Stimulated activated naive CD4-positive, alpha-beta T cell (primary cell): Measurements from ENCODE around the gene RAB11FIP3.

ENCODE experiments used
- DNase-seq, 6 experiments: peaks; one replicate each; lab custom pipeline; 2025; lab: John Stamatoyannopoulos, UW

Gene RAB11FIP3

DNA sequence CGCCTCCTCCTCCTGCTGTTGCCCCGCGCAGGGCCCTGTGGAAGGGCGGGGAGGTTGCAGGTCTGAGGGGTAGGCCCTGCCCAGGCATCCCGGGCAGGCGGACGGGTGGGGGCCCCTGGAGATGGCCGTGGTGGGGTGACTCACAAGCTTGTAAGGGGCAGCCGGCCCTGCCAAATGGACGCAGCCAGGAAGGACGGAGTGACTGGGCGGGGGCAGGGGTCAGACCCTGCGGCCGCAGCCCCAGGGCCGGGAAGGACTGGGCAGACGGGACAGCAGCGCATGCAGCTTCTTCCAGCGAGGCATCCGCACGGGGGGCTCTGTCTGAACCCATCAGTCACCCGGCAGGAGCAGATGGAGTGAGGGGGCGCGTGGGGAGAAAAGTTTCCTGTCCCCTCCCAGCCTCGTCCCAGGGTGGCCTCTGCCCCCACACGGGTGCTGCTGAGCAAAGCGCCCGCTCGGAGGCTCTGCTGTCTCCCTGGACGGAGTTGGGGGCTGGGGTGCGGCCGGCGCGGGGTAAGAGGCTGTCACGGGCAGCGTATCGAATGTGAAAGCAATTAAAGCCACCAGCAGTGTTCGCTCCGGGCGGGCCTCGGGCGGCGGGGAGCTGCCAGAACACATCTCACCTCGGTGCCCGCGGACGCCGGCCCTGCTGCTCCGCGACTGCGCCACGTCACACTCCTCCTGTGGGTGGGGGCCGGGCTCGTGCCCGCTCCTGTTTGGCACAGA is 129.4 kb downstream of the RAB11FIP3 start:
- DNase-seq, result no peak

DNA sequence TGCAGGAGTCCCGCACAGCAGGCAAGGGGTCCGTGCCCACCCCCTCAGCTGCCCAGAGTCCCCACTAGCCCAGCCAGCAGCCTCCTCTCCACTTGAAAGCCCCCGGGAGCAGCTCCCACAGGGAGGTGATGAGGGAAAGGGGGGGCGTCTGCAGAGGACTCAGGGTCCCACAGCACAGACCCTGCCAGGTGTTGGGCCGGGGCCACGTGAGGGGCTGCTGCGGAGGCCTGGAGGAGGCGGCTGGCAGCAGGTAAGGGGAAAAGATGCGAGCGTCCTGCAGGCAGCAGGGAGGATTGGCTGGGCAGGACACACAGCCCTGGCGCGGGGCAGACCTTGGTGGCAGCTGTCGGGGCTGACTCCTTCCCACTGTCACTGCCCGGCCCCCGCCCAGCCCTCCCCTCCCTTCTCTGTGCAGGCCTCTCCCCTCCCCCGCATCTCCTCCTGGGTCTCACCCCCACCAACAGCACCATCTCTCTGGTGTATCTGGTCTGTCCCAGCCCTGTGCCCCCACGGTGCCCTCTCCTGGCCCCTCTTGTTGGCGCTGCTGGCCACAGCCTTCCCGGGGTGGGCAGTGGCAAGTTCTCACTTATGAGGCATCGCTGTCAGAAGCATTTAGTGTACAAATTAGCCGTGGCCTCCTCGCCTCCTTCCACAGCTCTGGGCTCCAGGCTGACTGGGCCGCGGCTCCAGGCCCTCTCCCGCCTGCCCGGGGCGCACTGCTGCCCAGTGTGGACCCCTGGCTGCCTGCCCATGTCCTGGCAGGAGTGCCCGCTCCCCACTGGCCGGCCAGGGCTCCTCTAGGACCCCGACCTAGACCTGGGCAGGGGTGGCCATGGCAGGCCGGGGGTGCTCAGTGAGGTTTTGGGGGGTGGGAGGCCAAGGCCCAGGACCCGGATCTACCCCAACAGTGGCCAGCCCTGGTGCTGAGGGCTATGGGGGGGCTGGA is 130.4 kb downstream of the RAB11FIP3 start:
- no peak for DNase-seq

DNA sequence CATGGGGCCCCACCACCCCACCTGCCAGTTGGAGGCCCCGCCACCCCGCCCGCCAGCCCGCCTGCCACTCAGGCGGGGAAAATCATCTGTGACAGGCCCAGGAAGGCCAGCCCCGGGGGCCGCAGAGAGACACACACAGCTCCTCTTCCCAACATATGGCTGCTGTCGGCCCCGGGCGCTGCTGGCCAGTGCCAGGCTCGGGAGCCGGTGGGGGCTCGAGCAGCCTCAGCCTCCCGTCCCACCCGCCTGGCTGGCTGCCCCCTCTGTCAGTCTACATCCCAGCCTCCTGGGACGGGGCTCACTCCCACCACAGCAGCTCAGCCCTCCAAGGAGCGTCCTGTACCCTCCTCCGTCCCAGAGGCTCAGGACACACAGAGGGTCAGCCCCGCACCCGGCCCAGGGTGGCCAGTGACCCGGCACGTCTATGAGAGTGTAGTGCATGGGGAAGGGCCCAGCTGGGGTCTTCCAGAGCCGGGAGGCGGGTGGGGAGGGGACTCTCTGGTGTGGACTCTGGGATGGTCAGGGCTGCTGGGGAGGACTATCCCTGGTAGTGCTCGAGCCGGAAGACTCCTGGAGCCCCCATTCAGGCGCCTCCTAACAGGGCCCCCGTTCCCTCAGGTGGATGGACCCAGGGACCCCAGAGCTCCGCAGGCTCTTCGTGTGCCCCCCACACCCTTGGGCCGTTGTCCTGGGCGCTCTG is 131.2 kb downstream of the RAB11FIP3 start:
- no peak for DNase-seq

DNA sequence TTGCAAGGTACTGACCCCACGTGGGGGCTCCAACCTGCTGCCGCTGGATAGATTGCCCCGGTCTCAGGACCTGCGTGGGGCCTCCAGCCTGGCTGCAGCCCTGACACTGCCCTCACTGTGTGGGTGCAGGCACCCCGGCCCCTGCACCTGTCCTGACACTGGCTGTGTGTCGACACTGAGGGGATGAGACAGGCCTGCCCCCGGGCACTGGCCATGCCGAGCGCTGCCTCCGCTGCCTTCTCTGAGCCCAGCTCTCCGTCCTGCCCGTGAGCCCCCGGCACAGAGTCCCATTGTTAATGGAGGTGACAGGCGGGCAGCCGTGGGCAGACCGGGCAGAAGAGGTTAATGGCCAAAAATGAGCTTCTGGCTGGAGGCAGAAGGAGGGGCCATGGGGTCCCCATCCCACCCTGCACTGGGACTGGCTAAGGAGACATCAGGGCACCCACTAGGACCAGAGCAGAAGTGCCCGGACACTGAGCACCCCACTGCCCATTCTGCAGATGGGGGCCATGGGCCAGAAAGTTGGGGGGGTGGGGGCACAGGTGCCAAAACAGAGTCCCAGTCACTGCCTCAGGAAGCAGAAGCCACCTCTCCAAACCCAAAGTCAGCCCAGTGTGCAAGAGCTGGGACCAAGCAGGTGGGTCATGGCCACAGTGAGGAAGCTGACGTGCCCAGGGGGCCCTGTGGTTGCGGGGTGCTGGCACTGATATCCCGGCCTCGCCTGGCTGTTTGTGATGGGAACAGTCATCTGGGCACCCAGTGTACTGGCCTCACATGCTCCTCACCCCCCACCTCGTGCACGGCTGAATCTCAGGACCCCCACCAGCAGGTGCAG is 132.2 kb downstream of the RAB11FIP3 start:
- DNase-seq, result no peak

DNA sequence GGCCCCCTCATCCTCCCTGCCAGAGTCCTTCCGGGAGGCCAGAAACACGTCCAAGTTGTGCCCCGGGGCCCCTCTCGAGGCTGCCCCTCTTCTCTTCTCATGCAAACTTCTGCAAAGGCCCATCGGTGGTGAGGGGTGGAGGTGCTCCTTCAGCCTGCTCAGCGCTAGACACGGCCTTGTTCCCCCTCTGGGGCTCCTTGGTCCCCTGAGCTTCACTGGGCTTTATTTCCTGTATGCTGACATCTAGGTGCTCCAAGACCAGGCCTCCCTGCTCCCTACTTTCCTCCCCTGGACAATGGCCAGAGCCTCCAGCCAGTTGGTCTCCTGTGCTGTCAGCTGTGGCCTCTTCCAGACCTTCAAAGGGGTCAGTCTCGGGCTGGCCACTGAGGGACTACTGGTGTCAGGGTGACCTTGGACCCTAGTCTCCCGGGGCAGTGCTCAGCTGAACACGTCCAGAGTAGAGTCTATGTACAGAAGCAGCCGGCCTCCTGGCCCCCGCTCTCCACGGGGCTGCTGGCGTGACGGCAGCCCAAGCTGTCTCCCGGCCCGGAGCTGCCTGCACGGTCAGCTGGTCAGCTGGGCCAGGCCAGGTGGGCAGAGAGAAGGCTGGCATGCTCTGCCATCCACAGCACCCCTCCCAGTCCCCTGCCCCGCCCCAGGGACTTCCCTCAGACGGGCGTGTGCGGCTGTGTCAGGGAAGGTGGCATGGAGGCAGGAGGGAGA is 133.0 kb downstream of the RAB11FIP3 start:
- DNase-seq, result no peak

DNA sequence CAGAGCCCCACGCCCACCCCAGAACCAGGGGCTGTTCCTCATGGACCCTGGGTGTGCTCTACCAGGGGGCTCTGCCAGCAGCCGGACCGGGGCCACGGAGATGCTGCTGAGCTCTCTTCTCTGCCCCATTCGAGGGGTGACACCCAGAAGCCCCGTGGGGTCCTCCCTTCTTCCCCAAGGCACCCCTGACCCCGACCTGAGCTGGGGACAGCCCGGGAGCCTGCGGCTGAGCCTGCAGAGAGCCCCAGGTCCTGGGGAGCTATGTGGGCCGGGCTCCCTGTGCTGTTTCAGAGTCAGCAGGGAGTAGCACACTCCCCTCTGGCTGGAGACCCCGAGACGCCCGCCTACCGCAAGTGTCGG is 133.6 kb downstream of the RAB11FIP3 start:
- no peak for DNase-seq

DNA sequence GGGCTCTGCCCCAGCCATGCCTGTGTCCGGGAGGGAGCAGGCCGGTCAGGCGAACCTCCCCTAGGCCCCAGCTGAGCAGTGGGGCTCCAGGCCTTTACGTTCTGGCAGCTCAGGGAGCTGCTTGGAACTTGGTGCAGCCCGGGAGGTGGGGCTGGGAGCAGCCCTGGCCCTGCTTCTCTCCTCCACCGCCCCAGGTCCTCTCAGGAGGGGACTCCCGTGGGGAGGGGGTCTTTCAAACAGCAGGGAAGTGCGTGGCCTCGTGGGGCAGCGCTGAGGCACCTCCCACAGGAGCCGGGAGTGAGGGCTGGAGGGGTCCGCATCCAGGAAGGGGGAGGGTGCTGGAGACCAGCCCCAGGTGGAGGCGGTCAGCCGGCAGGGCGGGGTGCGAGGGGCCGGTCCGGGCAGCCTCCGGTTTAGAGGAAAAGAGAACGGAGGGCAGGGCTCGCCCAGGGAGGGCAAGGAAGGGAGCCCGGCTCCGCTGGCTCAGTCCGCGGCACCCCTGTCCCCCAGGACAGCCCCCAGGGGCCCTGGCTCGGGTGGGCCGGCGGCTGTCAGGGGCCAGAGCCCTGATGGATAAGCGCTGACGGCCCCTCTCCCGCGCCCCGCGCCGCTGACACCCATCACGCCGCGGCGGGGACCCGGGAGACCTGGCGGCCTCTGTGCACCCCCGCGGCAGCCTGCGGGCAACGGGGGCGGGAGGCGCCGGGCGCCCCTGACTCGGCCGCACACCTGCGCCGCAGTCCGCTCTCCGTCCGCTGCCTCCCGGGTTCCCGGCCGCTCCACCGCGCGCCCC is 134.2 kb downstream of the RAB11FIP3 start:
- no peak for DNase-seq

DNA sequence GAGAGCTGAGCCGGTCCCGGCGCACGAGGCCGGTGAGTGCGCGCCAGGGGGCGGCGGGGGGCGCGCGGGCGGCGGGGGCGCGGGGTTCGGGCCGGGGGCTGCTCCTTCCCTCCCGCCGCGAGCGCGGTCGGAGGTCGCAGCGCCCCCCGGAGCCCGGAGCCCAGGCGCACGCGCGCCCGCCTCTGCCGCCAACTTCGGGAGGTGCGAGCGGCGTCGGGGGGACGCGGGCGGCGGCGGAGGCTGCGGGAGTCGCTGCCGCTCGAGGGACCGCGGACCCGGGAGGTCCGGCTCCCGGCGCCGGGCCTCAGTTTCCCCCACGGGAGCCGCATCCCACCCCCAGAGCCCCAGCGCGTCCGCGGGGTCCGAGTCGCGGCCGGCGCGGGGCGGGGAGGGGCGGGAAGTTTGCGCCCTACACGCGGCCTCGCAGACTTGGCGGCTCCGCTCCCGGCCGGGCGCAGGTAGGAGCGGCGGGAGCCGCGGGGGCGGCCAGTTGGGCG is 134.8 kb downstream of the RAB11FIP3 start, which contains the start of gene PRR35:
TSS of gene PRR35 (plus strand) at position 191 of the 497 bp plus-strand sequence. CDS start 2,901 bp downstream, outside the sequence.
- no peak for DNase-seq

DNA sequence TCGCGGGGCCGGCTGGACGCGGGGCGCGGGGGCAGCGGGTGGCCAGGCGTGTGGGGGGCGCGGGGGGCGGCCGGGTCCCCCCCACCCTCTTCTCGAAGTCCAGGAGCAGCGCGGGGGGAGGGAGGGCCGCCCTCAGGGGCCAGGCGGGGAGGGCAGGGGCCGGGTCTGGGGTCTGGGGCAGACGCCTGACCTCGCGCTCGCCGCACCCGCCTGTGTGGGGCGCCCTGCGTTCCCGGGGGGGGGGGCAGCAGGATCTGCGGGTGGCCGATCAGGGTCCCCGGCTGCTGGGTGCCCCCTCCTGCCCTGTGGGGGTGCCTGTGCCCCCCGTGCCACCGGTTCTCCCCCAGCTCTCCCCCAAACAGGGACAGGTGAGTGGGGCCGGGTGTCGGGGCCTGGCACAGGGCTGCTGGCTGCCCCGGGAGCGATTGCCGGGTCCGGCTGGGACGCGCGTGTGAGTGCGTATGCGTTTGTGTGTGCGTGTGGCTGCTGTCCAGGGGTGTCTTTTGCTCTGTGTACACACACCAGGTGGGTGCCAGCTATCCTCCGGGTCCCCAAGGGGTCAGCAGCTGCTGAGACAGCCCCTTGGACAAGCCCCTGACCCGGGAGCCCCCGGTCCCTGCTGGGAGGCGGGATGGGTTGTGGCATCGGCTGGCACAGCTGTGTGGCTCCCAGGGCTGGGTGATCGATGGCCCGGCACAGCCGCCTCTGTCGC is 135.4 kb downstream of the RAB11FIP3 start:
- DNase-seq, result no peak

DNA sequence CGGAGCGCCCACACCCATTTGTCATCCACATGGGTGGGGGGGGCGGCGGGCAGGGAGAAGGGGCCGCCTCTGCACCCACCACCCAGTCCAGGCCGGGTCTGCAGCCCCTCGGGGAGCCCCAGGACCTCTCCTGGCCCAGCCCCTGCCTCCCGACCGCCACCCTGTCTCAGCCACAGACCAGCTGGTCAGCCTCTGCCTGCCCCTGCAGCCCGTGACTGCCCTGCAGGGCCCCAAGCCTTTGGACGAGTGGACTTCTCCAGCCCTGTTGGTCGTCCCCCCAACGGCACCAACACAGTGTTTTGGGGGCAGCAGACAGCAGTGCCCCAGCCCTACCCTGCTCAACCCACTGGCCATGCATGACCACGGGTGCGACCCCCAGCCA is 136.0 kb downstream of the RAB11FIP3 start:
- DNase-seq, result no peak

DNA sequence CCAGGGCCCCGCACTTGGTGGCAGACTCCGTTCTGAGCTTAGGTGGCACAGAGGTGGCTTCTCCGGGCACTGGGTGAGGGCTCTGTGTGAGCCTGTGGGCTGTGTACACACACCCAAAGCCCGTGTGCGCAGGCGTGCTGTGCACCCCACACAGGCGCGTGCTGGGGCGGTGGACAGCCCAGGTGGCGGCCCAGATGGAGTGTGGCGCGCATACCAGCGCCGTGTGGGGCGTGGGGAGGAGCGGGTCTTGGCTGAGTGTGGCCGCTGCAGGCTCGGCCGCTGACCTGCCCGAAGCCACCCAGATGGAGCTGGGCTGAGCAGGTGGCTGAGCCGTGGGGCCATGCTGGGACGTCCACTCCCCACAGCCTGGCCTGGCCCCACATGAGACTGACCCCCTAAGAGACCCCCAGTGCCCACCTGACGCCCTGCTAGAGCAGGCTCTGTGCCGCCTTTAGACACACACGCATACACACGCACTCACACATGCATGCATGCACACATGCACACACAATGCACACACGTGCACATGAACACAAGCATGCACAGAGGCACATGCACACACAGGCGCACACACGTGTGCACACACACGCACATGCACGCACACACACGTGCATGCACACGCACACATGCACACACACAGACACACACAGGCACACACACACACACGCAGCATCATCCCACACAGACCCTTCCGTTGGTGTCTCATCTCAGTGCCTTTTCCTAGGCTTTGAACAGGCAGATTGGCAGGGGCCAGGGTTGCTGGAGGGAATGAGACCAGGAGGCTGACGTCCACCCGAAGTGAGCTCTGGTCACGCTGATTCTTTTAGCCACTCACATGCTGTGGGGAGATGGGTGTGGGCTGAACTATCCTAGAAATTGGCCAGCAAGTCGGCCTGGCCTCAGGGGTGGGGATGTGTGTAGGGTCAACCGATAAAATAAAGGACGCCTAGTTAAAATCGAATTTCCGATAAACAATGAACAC is 136.8 kb downstream of the RAB11FIP3 start:
- no peak for DNase-seq

DNA sequence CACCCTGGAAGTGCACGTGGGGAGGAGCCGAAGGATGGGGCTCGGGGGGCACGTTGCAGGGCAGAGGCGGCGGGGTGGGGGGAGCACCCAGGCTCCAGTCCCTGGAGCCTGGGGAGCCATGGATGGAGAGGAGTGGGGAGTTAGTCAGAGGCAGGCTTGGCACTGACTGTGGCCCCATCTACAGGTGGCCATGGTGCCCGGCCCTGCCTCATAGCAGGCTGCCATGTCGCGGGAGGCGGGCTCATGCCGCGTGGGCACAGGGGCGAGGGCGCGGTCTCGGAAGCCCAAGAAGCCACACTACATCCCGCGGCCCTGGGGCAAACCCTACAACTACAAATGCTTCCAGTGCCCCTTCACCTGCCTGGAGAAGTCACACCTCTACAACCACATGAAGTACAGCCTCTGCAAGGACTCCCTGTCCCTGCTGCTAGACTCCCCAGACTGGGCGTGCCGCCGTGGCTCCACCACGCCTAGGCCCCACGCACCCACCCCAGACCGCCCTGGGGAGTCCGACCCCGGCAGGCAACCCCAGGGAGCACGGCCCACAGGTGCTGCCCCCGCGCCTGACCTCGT is 137.7 kb downstream of the RAB11FIP3 start:
- DNase-seq, result no peak

DNA sequence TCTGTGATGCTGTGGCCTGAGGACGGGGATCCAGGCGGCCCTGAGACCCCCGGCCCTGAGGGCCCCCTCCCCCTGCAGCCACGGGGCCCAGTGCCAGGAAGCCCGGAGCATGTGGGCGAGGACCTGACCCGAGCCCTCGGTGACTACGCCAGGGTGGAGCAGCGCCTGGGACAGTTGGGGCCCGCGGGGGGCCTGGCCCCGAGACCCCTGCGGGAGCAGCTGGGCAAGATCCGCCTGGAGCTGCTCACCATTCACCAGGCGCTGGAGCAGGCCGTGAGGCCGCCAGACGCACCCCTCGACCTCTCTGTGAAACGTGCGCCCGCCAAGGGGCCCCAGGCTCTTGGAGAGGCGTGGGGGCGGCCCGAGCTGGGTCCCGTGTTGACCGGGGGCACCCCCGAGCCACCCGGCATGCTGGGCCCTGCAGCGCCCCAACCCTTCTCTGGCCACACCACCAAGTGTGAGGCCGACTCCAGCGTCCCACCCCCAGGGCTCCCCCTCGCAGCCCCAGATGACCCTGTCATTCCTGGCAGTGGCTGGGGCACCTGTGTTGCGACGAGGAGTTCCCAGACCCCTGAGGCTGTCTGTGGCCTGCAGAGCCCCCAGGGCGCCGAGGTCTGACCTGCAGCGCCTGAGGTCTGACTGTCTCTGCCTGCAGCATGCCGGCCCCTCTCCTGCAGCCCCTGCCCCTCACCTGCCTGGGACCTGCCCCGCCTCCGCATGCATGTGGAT is 139.4 kb downstream of the RAB11FIP3 start:
- DNase-seq, result no peak

DNA sequence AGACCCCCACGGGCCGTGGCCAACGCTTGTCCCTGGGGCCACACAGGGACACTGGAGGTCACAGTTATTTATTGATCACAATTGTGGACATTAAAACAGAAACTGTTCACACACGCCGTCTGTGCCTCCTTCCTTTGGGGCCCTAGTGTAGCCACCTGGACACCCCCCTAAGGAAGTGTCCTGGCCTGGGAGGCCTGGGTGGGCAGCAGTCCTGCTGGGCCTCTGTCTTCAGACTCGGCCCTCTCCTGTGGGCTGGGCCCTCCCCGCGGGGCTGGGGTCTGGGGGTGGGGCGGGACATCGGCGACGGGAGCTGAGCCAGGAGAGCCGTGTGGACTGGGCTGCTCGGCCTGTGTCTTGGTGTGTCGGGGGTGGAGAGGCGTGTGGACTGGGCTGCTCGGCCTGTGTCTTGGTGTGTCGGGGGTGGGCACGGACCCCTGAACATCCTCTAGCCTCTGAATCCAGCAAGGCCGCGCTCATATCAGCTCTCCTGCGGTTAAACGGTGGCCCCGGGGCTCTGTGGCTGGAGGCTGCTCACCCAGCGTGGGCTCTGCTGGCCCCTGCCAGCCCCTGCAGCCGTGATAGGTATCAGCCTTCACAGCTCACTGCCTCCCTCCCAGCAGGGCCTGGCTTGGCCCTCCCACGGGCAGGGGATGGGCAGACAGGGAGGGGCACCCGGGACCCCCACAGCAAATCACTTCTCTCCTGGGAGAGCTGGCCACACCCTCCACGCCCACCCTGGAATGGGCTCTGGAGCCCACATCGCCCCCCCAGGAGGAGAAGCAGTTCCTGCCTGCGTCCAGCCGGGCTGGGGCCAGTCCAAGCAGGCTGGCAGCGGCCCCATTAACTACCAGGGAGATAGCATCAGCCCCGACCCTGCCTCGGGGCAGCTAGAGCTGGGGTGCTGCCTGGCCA is 140.2 kb downstream of the RAB11FIP3 start:
- no peak for DNase-seq

DNA sequence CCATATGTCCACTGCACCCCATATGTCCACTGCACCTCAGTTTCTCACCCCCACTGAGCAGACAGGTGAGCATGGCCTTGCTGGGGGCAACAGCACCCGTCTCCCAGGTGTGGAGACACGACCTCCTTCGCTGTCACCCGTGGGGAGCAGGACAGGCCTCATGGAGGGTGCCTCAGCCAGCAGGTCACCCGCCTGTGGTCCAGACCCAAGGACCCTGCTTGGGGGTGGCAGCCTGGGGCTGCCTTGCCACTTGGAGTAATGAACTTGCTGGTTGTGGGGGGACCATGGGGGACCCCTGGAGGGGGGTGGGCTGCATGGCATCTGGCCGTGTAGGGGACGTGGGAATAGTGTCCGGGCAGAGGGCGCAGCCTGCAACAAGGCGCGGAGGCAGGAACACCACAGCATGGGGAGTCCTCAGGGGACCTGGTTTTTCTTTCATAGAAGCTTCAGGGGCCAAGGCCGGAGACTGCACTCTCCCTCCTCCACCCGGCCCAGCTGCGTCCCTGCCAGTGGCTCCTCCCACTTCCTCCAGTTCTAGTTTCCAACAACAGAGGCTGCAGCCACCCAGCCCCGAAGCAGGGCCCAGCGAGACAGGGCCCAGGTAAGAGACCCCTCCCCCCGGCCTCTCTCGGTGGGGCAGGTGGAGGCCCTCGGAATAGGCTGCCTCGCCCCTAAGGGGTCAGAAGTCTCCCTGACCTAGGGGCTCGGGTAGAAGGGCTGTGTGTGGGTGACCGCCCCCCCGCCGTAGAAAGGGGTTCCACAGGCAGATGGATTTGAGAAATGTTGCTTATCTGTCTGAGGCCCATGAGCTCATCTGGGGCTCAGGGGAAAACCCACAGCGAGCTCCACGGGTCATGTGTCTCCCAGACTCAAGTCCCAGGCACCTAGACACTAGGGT is 141.3 kb downstream of the RAB11FIP3 start, which contains the start of gene NHLRC4:
TSS of gene NHLRC4 (plus strand) at position 531 of the 898 bp plus-strand sequence. CDS start 1,043 bp downstream, outside the sequence.
- peak in 4 of 6 experiments; percentile 19 to 50 (median 35) for DNase-seq
